ENCODE data around the gene CSNK1A1. TPM values are rescaled to one million over a fixed set of nuclear protein-coding genes. Genes with fewer than 3 reads are reported as not detected.
A peak's percentile ranks its signal among the peaks of the same experiment; 100 is the strongest.
"Not testable (repeated sequence)": the region's sequence is repeated elsewhere in the genome, so short reads cannot be mapped to it uniquely, and the experiment has no call there.

The CSNK1A1 gene
- 100 to 1,000 TPM; 175 to 189 TPM for total RNA-seq
- polyA plus RNA-seq = 100 to 1,000 TPM; 135 to 162 TPM

DNA sequence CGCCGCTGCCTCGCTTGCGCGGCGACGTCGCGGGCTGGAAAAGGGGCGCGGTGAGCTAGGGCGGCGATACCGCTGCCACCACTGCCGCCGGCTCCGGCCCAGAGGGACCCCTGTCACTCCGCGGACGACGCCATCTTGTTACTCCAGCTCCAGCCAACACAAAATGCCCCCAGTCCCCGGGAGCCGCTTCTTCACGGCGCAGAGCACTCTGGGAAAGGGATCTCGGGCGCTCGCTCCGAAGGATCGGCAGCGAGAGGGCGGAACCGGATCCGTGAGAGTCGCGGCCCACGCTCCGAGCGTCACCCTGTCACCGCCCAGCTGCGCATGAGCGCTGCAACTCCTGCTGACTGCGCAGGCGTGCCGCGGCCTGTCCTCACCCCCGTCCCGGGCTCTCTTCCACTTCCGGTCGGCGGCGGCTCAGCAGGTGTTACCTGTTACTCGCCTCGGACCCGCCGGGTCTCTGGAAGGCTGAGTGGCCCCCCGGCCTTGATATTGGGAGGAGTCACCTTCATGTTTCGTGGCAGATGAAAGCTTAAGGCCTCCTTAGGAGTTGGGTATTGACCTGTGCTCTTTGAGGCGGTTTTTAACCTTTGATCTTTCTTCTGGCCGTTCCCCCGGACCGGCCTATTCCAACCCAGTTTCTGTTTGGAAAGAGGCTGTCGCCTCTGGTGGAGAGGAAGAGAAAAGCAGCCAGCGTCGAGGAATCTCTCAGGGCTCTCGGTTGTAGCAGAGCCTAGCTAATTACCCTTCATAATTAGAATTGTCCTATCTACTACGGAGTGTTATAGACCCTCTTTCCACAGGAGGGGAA, at the start of gene CSNK1A1:
Gene CSNK1A1, minus strand, starts transcription at position 213 of the 811 bp plus-strand sequence. CDS start 475 bp downstream, outside the sequence.
- peak; percentile 98 to 99 (median 99) for DNase-seq

DNA sequence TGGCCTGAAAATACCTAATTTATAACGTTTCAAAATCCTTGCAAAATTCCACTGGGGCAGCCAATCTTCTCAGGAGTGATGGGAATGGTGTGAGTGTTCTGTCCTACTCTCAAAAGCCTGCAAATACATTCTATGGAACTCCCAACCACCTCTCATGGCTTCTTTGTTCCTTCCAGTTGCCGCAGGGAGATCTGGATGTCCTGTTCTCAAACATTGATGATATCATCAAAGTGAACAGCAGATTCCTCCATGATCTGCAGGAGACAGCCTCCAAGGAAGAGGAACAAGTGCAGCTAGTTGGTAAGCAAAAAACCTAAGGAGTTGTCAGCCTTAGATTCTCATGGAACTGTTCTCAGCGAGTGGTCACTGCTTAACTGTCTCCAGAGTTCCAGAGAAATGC, 49.7 kb upstream of the CSNK1A1 start:
- no peaks in the 10 kb centered on the region for H3K36me3 Mint-ChIP-seq
- Histone ChIP-seq H3K27ac (ENCODE audit: low read depth, low read length) (no peak overlapping the region), H3K4me3 (ENCODE audit: low read length in 2 of 2) (no peak overlapping the region), H3K4me1 (ENCODE audit: insufficient read depth, low read length) (peaks cover 5% of the 10 kb centered on the region), H3K36me3 (ENCODE audit: insufficient read depth, low read length) (no peaks in the 10 kb centered on the region), H3K9me3 (ENCODE audit: control insufficient read depth in 1 of 2, low read length in 2 of 2) (no peaks in the 10 kb centered on the region), H3K27me3 (ENCODE audit: insufficient read depth, low read length) (no peaks in the 10 kb centered on the region)
- H3K4me3 Mint-ChIP-seq = no peak overlapping the region
- H3K4me1 Mint-ChIP-seq = peaks cover under 1 to 6% (median 2%) of the 10 kb centered on the region in 4 donors
- ChIA-PET CTCF (ENCODE audit: partially characterized antibody) (no interaction called here), POLR2A (ENCODE audit: partially characterized antibody) (no interaction called here)
- no peak overlapping the region for H3K27ac Mint-ChIP-seq
- intact Hi-C loops (cut with micrococcal nuclease) = no loop called here
- H3K27me3 Mint-ChIP-seq = no peaks in the 10 kb centered on the region
- no peak for DNase-seq
- H3K9me3 Mint-ChIP-seq = no peaks in the 10 kb centered on the region

More for the DNA sequence above, at the start of gene CSNK1A1:
- Mint-ChIP-seq H3K4me1 (peaks cover 18 to 52% (median 27%) of the 10 kb centered on the region in 4 donors), H3K36me3 (peaks cover 25 to 47% of the 10 kb centered on the region in 2 donors), H3K9me3 (peaks cover 0 to 2% (median 0%) of the 10 kb centered on the region in 8 donors), H3K27ac (peak within 1 kb of the TSS; percentile 95 to 100 (median 98)), H3K4me3 (peak within 1 kb of the TSS; percentile 94 to 99 (median 98)), H3K27me3 (no peaks in the 10 kb centered on the region)
- no peaks in the 10 kb centered on the region for H3K27me3 ChIP-seq (ENCODE audit: insufficient read depth, low read length)
- intact Hi-C loops (cut with micrococcal nuclease) = loop anchor here (1.0 to 5.0 kb wide), 6 partner anchors 39 to 1168 kb away; partner anchors contain the start of genes FBXO38, HMGXB3 and TIGD6
- H3K36me3 ChIP-seq (ENCODE audit: insufficient read depth, low read length) = peaks cover 5% of the 10 kb centered on the region
- ChIA-PET CTCF (ENCODE audit: partially characterized antibody) (interaction anchor here (0.6 to 3.7 kb wide), 16 partner anchors 11 to 1522 kb away, joined by 3 to 51 read pairs (median 6); partner anchors contain the start of genes GRPEL2 and PCYOX1L), POLR2A (ENCODE audit: partially characterized antibody) (interaction anchor here (0.6 to 4.0 kb wide), 29 partner anchors 8 to 1169 kb away, joined by 3 to 23 read pairs (median 4); partner anchors contain the start of genes ARHGEF37, GRPEL2, HMGXB3 and PCYOX1L)
- H3K27ac ChIP-seq (ENCODE audit: low read depth, low read length) = peak within 1 kb of the TSS; percentile 97
- H3K4me1 ChIP-seq (ENCODE audit: insufficient read depth, low read length) = peaks cover 37% of the 10 kb centered on the region
- peak within 1 kb of the TSS; percentile 88 to 94 for H3K4me3 ChIP-seq (ENCODE audit: low read length in 2 of 2)
- no peaks in the 10 kb centered on the region for H3K9me3 ChIP-seq (ENCODE audit: control insufficient read depth in 1 of 2, low read length in 2 of 2)

- Mint-ChIP-seq H3K27me3 (no peaks in the 10 kb centered on the region), H3K4me3 (no peak overlapping the region), H3K36me3 (no peaks in the 10 kb centered on the region), H3K9me3 (no peaks in the 10 kb centered on the region), H3K27ac (no peak overlapping the region), H3K4me1 (no peaks in the 10 kb centered on the region)
- no peak for DNase-seq
- ChIA-PET POLR2A (ENCODE audit: partially characterized antibody) (no interaction called here), CTCF (ENCODE audit: partially characterized antibody) (no interaction called here)
- no peaks in the 10 kb centered on the region for H3K36me3 ChIP-seq (ENCODE audit: insufficient read depth, low read length)
- no peak overlapping the region for H3K4me3 ChIP-seq (ENCODE audit: low read length in 2 of 2)
- intact Hi-C loops (cut with micrococcal nuclease) = no loop called here
- no peaks in the 10 kb centered on the region for H3K9me3 ChIP-seq (ENCODE audit: control insufficient read depth in 1 of 2, low read length in 2 of 2)
- no peaks in the 10 kb centered on the region for H3K4me1 ChIP-seq (ENCODE audit: insufficient read depth, low read length)
- H3K27ac ChIP-seq (ENCODE audit: low read depth, low read length) = no peak overlapping the region
- no peaks in the 10 kb centered on the region for H3K27me3 ChIP-seq (ENCODE audit: insufficient read depth, low read length)
These were observed 48.1 kb upstream of the CSNK1A1 start for GRCh38 chr5:149599375-149599774.

DNA sequence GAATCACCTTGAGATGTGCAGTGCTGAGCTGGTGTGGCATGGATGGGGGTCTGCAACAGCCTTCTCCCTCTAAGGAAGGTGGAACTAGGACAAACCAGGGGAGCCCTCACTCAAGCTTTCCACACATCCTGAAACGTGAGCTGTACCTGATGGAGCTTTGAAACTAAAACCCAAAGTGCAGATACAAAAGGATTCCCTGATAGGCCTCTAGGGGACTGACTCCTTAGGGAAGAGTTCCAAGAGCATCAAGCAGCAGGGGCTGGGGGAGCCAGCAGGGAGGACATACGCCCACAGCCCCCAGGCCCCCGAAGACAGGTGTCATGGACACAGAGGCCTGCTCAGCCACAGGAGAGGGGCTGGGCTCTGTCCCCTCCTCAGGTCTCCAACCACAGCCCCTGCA, 47.7 kb upstream of the CSNK1A1 start:
- H3K36me3 Mint-ChIP-seq = no peaks in the 10 kb centered on the region
- intact Hi-C loops (cut with micrococcal nuclease) = no loop called here
- no peak overlapping the region for H3K4me3 ChIP-seq (ENCODE audit: low read length in 2 of 2)
- no peak overlapping the region for H3K27ac Mint-ChIP-seq
- H3K4me1 Mint-ChIP-seq = no peaks in the 10 kb centered on the region
- H3K9me3 Mint-ChIP-seq = no peaks in the 10 kb centered on the region
- no peaks in the 10 kb centered on the region for H3K27me3 ChIP-seq (ENCODE audit: insufficient read depth, low read length)
- H3K27me3 Mint-ChIP-seq = no peaks in the 10 kb centered on the region
- H3K4me3 Mint-ChIP-seq = no peak overlapping the region
- ChIA-PET CTCF (ENCODE audit: partially characterized antibody) (no interaction called here), POLR2A (ENCODE audit: partially characterized antibody) (no interaction called here)
- H3K4me1 ChIP-seq (ENCODE audit: insufficient read depth, low read length) = no peaks in the 10 kb centered on the region
- H3K27ac ChIP-seq (ENCODE audit: low read depth, low read length) = no peak overlapping the region
- no peaks in the 10 kb centered on the region for H3K36me3 ChIP-seq (ENCODE audit: insufficient read depth, low read length)
- no peaks in the 10 kb centered on the region for H3K9me3 ChIP-seq (ENCODE audit: control insufficient read depth in 1 of 2, low read length in 2 of 2)
- DNase-seq = no peak

DNA sequence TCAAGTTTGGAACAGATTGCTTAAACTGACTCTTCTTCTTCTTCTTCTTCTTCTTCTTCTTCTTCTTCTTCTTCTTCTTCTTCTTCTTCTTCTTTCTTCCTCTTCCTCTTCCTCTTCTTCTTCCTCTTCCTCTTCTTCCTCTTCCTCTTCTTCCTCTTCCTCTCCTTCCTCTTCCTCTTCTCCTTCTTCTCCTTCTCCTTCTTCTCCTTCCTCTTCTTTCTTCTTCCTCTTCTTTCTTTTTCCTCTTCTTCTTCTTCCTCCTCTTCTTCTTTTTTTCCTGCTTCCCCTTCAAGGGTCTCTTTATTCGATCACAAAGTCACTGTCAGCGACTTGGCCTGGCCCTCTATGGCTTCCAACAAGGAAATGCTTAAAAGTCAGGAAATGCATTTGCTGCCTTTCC, 47.0 kb upstream of the CSNK1A1 start:
- H3K9me3 Mint-ChIP-seq; H3K4me3 ChIP-seq (ENCODE audit: low read length in 2 of 2); H3K36me3 ChIP-seq (ENCODE audit: insufficient read depth, low read length); DNase-seq; H3K27ac ChIP-seq (ENCODE audit: low read depth, low read length); H3K4me1 ChIP-seq (ENCODE audit: insufficient read depth, low read length); CTCF ChIA-PET (ENCODE audit: partially characterized antibody); H3K27me3 Mint-ChIP-seq; H3K27me3 ChIP-seq (ENCODE audit: insufficient read depth, low read length); H3K36me3 Mint-ChIP-seq; H3K4me3 Mint-ChIP-seq; POLR2A ChIA-PET (ENCODE audit: partially characterized antibody); H3K9me3 ChIP-seq (ENCODE audit: control insufficient read depth in 1 of 2, low read length in 2 of 2); H3K27ac Mint-ChIP-seq; intact Hi-C loops (cut with micrococcal nuclease); H3K4me1 Mint-ChIP-seq: not testable (repeated sequence)

- Mint-ChIP-seq H3K27me3 (peaks cover 0 to 1% of the 10 kb centered on the region in 2 donors), H3K36me3 (no peaks in the 10 kb centered on the region), H3K27ac (peak overlapping the region in 1 of 7 donors; percentile 16), H3K4me3 (no peak overlapping the region), H3K9me3 (no peaks in the 10 kb centered on the region), H3K4me1 (no peaks in the 10 kb centered on the region)
- intact Hi-C loops (cut with micrococcal nuclease) = no loop called here
- H3K27ac ChIP-seq (ENCODE audit: low read depth, low read length) = no peak overlapping the region
- H3K9me3 ChIP-seq (ENCODE audit: control insufficient read depth in 1 of 2, low read length in 2 of 2) = no peaks in the 10 kb centered on the region
- no peaks in the 10 kb centered on the region for H3K4me1 ChIP-seq (ENCODE audit: insufficient read depth, low read length)
- POLR2A ChIA-PET (ENCODE audit: partially characterized antibody) = no interaction called here
- no peaks in the 10 kb centered on the region for H3K27me3 ChIP-seq (ENCODE audit: insufficient read depth, low read length)
- H3K4me3 ChIP-seq (ENCODE audit: low read length in 2 of 2) = no peak overlapping the region
- no peak for DNase-seq
- no peaks in the 10 kb centered on the region for H3K36me3 ChIP-seq (ENCODE audit: insufficient read depth, low read length)
- CTCF ChIA-PET (ENCODE audit: partially characterized antibody) = interaction anchor here (0.8 kb wide), 1 partner anchor 10 kb away, joined by 4 read pairs; no protein-coding TSS in a partner anchor
These were observed 46.4 kb upstream of the CSNK1A1 start for GRCh38 chr5:149597618-149598017.

GRCh38 chr5:149596712-149597111, 45.5 kb upstream of the CSNK1A1 start:
- DNase-seq = no peak
- ChIA-PET CTCF (ENCODE audit: partially characterized antibody) (interaction anchor here (0.6 to 1.4 kb wide), 3 partner anchors 9 to 209 kb away, joined by 3 to 4 read pairs (median 4); no protein-coding TSS in a partner anchor), POLR2A (ENCODE audit: partially characterized antibody) (no interaction called here)
- no peaks in the 10 kb centered on the region for H3K36me3 Mint-ChIP-seq
- Histone ChIP-seq H3K27ac (ENCODE audit: low read depth, low read length) (no peak overlapping the region), H3K36me3 (ENCODE audit: insufficient read depth, low read length) (no peaks in the 10 kb centered on the region), H3K4me1 (ENCODE audit: insufficient read depth, low read length) (no peaks in the 10 kb centered on the region), H3K27me3 (ENCODE audit: insufficient read depth, low read length) (peaks cover 5% of the 10 kb centered on the region), H3K9me3 (ENCODE audit: control insufficient read depth in 1 of 2, low read length in 2 of 2) (no peaks in the 10 kb centered on the region), H3K4me3 (ENCODE audit: low read length in 2 of 2) (no peak overlapping the region)
- intact Hi-C loops (cut with micrococcal nuclease) = no loop called here
- H3K27me3 Mint-ChIP-seq = peaks cover 0 to 1% of the 10 kb centered on the region in 2 donors
- H3K4me1 Mint-ChIP-seq = no peaks in the 10 kb centered on the region
- no peaks in the 10 kb centered on the region for H3K9me3 Mint-ChIP-seq
- no peak overlapping the region for H3K4me3 Mint-ChIP-seq
- no peak overlapping the region for H3K27ac Mint-ChIP-seq
